Fibroblast of lung (primary cell): ENCODE measurements around the gene APP.

Source experiments
- CTCF ChIP-seq, 2 donors: IDR thresholded peaks in 1 of 2; conservative IDR thresholded peaks in 1 of 2; 1 replicate in 1 of 2; 2 replicates in 1 of 2; pipeline ENCODE4 v1.5.1; 2011 to 2012; ENCODE audit warnings: low read length in 2 of 2, control low read depth in 1 of 2, inconsistent platforms in 1 of 2, low read depth in 1 of 2, mild to moderate bottlenecking in 1 of 2
- EZH2 ChIP-seq: IDR thresholded peaks from 2 replicates; pipeline ENCODE4 v1.5.1; 2012; ENCODE audit warnings: low read length, control low read depth, mild to moderate bottlenecking; ENCODE audit errors: missing control alignments

GRCh38 chr21:26130249-26130881 is 40.2 kb downstream of the APP start:
- TF ChIP-seq CTCF (conservative IDR thresholded peaks at IDR 0.05 in 1 of 2, IDR thresholded peaks at IDR 0.05 in 1 of 2; ENCODE audit: low read depth in 1 of 2, low read length in 2 of 2) (no peak), EZH2 (no peak)
